GM12878 (cell line): ENCODE data around the gene QPCT. TPM values are rescaled to one million over a fixed set of nuclear protein-coding genes. Genes with fewer than 3 reads are reported as not detected.

Source experiments
- ATF7 ChIP-seq: fragments of 450-650 bp; IDR thresholded peaks from 2 replicates; pipeline ENCODE4 v1.6.1; 2016; ENCODE audit warnings: low read depth, mild to moderate bottlenecking
- CEBPZ ChIP-seq: fragments of 150-350 bp; IDR thresholded peaks from 2 replicates; pipeline ENCODE4 v1.6.1; 2016; ENCODE audit warnings: low read depth, low read length
- CHD2 ChIP-seq: IDR thresholded peaks from 2 replicates; pipeline ENCODE4 v1.6.1; 2011; ENCODE audit warnings: low read depth, low read length, improper control_type of control experiment, borderline replicate concordance
- IKZF1 ChIP-seq: fragments of 450-650 bp; conservative IDR thresholded peaks from 2 replicates; pipeline ENCODE4 v1.6.1; 2017; ENCODE audit warnings: antibody characterized with exemption, mild to moderate bottlenecking
- MYB ChIP-seq: fragments of 150-350 bp; IDR thresholded peaks from 2 replicates; pipeline ENCODE4 v1.6.1; 2014; ENCODE audit warnings: mild to moderate bottlenecking, low read depth, low read length, borderline replicate concordance
- NRF1 ChIP-seq: conservative IDR thresholded peaks from 2 replicates; pipeline ENCODE4 v1.6.1; 2011; ENCODE audit warnings: mild to moderate bottlenecking, low read depth, low read length, improper control_type of control experiment
- PML ChIP-seq: IDR thresholded peaks from 2 replicates; pipeline ENCODE4 v1.6.1; 2012; ENCODE audit warnings: low read length, inconsistent platforms
- RUNX3 ChIP-seq: IDR thresholded peaks from 2 replicates; pipeline ENCODE4 v1.6.1; 2012; ENCODE audit warnings: low read length, inconsistent platforms
- SMC3 ChIP-seq: IDR thresholded peaks from 2 replicates; pipeline ENCODE4 v1.6.1; 2011; ENCODE audit warnings: low read length, improper control_type of control experiment, borderline replicate concordance
- TBL1XR1 ChIP-seq: IDR thresholded peaks from 2 replicates; pipeline ENCODE4 v1.6.1; 2012; ENCODE audit warnings: low read depth, low read length, improper control_type of control experiment
- TCF3 ChIP-seq: IDR thresholded peaks from 2 replicates; pipeline ENCODE4 v1.6.1; 2012; ENCODE audit warnings: low read depth, mild to moderate bottlenecking, low read length, borderline replicate concordance; ENCODE audit not compliant: insufficient read depth
- polyA plus RNA-seq, 11 experiments: library from polyadenylated mRNA; depleted of rRNA in 4 of 11; unstranded in 6 of 11; stranded (reverse) in 5 of 11; fragments of >200 nt; fragmentation: Nextera tagmentation in 4 of 11; fragmentation: Illumina TruSeq in 1 of 11; extraction: Ambion mirVana in 4 of 11; extraction: Trizol in 1 of 11; gene quantifications; 1 replicate in 1 of 11; 2 replicates in 10 of 11; pipeline versions ENCODE4 v1.2.1 to v1.2.3, GENCODE V29; 2011 to 2016; ENCODE audit warnings: inconsistent platforms in 2 of 11, missing spikeins in 2 of 11, low read depth in 1 of 11
- total RNA-seq, 4 experiments: library from RNA; depleted of rRNA in 3 of 4; stranded (reverse); fragments of >200 nt in 3 of 4; fragmentation: Illumina TruSeq in 1 of 4; extraction: Trizol in 1 of 4; gene quantifications; 2 replicates each; pipeline versions ENCODE4 v1.2.1 to v1.2.3, GENCODE V29; 2013 to 2021
- TF ChIP-seq, protein P1 (sequence below): fragments of 450-650 bp; IDR thresholded peaks from 2 replicates; pipeline ENCODE4 v1.6.1; 2018; ENCODE audit warnings: mild to moderate bottlenecking, low read depth, moderate library complexity; ENCODE audit not compliant: partially characterized antibody

QPCT gene
- total and polyA plus RNA-seq, 10 of the 15 experiments (the other 5 are each of a cell fraction or from before 2014, with no cell fraction given): 0.14 to 0.86 (median 0.18) TPM; not detected in 1

- TF ChIP-seq CHD2 (peak; percentile 78; the same call in 1 of the 2 replicates), RUNX3 (peak; percentile 99), SMC3 (0 out of 2 replicates have a peak, but pooled peaks have one; percentile 3), PML (peak; percentile 64; the same call in 1 of the 2 replicates), MYB (peak; percentile 91), IKZF1 (peak; percentile 87), ATF7 (peak; percentile 89), CEBPZ (no peak), TBL1XR1 (peak; percentile 86), NRF1 (no peak), TCF3 (0 out of 2 replicates have a peak, but pooled peaks have one; percentile 22)
- TF ChIP-seq, protein P1, sequence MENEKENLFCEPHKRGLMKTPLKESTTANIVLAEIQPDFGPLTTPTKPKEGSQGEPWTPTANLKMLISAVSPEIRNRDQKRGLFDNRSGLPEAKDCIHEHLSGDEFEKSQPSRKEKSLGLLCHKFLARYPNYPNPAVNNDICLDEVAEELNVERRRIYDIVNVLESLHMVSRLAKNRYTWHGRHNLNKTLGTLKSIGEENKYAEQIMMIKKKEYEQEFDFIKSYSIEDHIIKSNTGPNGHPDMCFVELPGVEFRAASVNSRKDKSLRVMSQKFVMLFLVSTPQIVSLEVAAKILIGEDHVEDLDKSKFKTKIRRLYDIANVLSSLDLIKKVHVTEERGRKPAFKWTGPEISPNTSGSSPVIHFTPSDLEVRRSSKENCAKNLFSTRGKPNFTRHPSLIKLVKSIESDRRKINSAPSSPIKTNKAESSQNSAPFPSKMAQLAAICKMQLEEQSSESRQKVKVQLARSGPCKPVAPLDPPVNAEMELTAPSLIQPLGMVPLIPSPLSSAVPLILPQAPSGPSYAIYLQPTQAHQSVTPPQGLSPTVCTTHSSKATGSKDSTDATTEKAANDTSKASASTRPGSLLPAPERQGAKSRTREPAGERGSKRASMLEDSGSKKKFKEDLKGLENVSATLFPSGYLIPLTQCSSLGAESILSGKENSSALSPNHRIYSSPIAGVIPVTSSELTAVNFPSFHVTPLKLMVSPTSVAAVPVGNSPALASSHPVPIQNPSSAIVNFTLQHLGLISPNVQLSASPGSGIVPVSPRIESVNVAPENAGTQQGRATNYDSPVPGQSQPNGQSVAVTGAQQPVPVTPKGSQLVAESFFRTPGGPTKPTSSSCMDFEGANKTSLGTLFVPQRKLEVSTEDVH: peak; percentile 67
These were observed 32.2 kb downstream of the QPCT start (continued) for GRCh38 chr2:37376421-37377186.
